Measurements from ENCODE around the gene PARVB. TPM values are rescaled to one million over a fixed set of nuclear protein-coding genes. Genes with fewer than 3 reads are reported as not detected.

The PARVB gene
- total RNA-seq, 1 donor from 2014 or later, result 79.9 TPM

DNA sequence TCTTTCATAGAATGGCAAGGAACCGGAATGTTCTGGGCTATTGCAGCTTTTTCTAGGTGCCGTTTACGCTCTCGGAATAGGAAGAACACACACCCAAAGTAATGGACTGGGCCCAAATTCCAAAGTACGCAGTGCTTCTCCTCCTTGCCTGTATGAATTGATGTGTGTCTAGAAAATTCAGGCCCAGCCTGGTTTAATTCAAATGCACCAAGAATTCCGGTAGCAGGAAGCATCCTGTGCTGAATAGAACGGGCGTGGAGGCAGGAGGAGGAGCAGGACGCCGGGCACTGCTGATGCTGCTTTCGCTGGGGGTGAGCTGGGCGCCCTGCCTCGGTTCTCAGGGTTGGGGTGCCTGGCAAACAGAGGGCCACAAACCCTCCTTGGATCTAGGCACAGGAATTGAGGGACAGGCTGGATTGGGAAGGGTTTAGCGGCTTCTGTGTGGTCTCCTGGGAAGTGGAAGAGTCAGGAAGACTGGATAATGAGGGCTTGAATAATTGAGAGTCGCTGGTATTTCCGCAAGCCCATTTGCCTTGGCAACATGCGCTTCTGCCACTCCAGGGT is 2.0 kb downstream of the PARVB start:
- no peak for DNase-seq (ENCODE audit: low read depth)
- H3K4me3 ChIP-seq (ENCODE audit: low read depth, low read length), result no peak overlapping the region
- TF ChIP-seq, protein P1, sequence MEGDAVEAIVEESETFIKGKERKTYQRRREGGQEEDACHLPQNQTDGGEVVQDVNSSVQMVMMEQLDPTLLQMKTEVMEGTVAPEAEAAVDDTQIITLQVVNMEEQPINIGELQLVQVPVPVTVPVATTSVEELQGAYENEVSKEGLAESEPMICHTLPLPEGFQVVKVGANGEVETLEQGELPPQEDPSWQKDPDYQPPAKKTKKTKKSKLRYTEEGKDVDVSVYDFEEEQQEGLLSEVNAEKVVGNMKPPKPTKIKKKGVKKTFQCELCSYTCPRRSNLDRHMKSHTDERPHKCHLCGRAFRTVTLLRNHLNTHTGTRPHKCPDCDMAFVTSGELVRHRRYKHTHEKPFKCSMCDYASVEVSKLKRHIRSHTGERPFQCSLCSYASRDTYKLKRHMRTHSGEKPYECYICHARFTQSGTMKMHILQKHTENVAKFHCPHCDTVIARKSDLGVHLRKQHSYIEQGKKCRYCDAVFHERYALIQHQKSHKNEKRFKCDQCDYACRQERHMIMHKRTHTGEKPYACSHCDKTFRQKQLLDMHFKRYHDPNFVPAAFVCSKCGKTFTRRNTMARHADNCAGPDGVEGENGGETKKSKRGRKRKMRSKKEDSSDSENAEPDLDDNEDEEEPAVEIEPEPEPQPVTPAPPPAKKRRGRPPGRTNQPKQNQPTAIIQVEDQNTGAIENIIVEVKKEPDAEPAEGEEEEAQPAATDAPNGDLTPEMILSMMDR (conservative IDR thresholded peaks at IDR 0.05; ENCODE audit: low read depth, low read length), result no peak

DNA sequence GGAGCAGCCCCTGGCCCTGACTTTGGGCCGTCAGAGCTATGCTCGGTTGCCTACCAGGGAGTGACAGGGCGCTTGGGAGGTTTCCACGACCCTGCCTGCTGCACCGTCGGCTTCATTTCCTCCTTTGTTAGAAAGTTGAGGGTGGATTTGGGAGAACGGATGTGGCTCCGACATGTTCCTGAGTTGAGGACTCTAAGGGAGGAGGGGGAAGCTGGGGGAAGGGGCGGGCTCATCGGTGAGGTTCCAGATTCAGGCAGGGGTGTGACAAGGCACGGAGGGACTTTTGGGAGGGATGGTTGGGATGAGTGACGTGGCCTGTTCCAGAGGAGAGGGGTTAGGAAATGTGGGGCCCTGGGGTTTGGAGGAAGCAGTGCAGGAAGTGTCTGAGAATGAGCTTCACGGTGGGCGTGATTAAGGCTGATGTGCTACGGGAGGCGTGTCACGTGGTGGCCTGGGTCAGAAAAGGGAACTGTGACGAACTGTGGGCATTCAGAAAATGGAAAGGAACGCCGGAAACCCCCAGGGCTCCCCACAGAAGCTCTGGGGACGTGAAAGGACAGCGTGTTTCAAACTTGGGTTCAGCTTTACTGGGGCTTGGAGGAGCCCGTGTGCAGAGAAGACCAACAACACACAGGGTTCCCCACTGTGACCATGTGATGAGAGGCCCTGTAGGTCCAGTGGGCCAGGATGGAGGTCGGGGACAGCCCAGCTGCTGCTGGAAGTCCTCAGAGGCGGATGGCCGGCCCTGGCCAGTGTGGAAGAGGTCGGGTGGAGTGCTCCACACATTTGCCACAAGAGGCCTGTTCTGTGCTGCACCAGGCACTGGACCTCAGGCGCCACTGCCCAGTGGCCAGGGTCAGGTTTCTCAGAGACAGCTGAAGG is 2.8 kb downstream of the PARVB start:
- no peak for DNase-seq (ENCODE audit: low read depth)
- TF ChIP-seq, protein P1 (conservative IDR thresholded peaks at IDR 0.05; ENCODE audit: low read depth, low read length), result no peak

DNA sequence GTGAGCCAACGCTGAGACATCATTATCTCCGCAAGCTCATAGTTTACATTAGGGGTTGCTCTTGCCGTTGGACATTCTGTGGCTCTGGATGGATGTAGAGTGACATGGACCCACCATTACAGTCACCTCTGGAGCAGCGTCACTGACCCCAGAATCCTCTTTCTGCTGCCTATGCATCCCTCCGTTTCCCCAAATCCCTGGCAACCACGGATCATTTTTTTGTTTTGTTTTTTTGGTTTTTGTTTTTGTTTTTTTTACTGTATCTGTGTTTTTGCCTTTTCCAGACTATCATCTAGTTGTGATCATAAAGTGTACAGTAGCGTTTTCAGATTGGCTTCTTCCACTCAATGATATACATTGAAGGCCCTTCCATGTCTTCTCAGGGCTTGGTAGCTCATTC is 4.0 kb downstream of the PARVB start:
- TF ChIP-seq, protein P1 (conservative IDR thresholded peaks at IDR 0.05; ENCODE audit: low read depth, low read length), result no peak
- no peak for DNase-seq (ENCODE audit: low read depth)

More for the DNA sequence above, 2.8 kb downstream of the PARVB start:
- H3K4me3 ChIP-seq (ENCODE audit: low read depth, low read length), result no peak overlapping the region

DNA sequence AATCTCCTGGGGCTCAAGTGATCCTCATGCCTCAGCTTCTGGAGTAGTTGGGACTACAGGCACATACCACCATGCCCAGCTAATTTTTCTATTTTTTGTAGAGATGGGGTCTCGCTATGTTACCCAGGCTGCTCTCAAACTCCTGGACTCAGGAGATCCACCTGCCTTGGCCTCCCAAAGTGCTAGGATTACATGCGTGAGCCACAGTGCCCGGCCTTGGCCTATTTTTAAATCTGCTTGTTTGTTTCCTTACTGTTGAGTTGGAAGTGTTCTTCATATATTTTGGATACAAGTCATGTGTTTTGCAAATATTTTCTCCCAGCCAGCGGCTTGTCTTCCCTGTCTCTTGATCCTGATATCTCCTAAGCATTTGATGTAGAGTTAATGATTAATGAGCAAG is 5.0 kb downstream of the PARVB start:
- no peak overlapping the region for H3K4me3 ChIP-seq (ENCODE audit: low read depth, low read length)
- TF ChIP-seq, protein P1 (conservative IDR thresholded peaks at IDR 0.05; ENCODE audit: low read depth, low read length), result no peak
- DNase-seq (ENCODE audit: low read depth), result no peak

More for the DNA sequence above, 4.0 kb downstream of the PARVB start:
- H3K4me3 ChIP-seq (ENCODE audit: low read depth, low read length), result no peak overlapping the region

DNA sequence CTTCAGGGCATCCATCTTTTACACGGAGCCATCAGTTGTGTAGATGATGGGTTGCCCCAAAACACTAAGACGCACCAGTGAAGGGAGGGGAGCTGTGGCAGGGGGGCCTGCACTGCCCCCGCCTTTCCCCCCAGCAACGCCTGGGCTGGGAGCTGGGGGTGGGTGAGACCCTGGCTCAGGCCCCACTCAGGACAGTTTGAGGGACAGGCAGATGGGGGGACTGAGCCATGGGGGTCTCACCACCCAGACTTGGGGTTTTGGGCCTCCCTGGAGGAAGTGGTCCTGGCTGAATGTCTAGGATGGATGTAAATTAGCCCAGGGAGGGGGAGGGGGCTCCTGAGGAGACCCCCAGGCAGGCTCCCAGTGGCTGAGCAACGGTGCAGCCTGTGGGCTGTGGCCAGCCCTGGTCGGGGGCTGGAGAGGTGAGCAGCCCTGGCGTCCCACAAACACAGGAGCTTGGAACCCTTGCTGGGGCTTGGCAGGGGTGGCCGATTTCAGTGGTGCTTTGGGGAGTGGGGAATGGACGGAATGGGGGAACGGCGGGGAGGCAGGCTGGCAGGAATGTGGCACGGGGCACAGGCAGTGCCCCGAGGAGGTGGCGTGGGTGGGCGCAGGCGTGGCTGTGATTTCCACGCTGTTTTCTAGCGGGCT is 6.1 kb downstream of the PARVB start:
- no peak overlapping the region for H3K4me3 ChIP-seq (ENCODE audit: low read depth, low read length)
- no peak for DNase-seq (ENCODE audit: low read depth)
- TF ChIP-seq, protein P1 (conservative IDR thresholded peaks at IDR 0.05; ENCODE audit: low read depth, low read length), result no peak

DNA sequence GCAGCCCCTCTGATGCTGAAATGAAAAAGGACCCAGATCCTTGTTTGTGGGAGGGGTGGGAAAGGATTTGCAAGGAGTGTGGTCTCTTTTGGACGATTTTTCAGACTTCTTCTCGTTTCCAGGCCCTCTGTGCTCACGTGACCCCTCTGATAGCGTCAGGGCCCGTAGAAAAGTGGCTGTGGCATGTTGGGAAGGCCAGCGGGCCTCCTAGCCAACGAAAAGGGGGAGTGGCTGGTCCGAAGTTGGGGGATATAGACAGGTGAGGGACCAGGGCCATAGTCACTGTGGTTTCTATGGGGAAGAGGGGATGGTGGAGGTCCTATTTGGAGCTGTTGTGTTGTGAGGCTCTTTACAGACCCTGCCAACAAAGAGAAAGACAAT is 6.6 kb downstream of the PARVB start:
- no peak overlapping the region for H3K4me3 ChIP-seq (ENCODE audit: low read depth, low read length)
- TF ChIP-seq, protein P1 (conservative IDR thresholded peaks at IDR 0.05; ENCODE audit: low read depth, low read length), result no peak
- no peak for DNase-seq (ENCODE audit: low read depth)

Measured in epithelial cell of proximal tubule (primary cell).